Right lobe of liver (tissue), 6 donors: ENCODE results near the gene MIPEP. TPM values are rescaled to one million over a fixed set of nuclear protein-coding genes. Genes with fewer than 3 reads are reported as not detected.
A peak's percentile ranks its signal among the peaks of the same experiment; 100 is the strongest.

Experiments used
- ATAC-seq, 4 donors: fragments of 200-7000 bp; cut with Tn5 transposase; one replicate each; pipeline ENCODE4 v1.9.1; 2020; ENCODE audit warnings: mild to moderate bottlenecking in 4 of 4, moderate library complexity in 4 of 4
- DNase-seq, 3 donors: peaks; one replicate each; pipeline ENCODE4 v3.0.0-alpha.2; 2020
- H3K27ac ChIP-seq, 3 donors: fragments of 200-600 bp; one replicate each; pipeline ENCODE4 v1.8.0; 2022
- H3K27me3 ChIP-seq, 2 donors: fragments of 200-600 bp; one replicate each; pipeline ENCODE4 v1.8.0; 2022
- H3K36me3 ChIP-seq, 4 donors: fragments of 200-600 bp; sonication (generic) in 1 of 4; one replicate each; pipeline versions ENCODE4 v1.5.1 to v1.8.0; 2017 to 2022; ENCODE audit warnings: control low read depth in 1 of 4
- H3K4me1 ChIP-seq, 4 donors: fragments of 200-600 bp; sonication (generic) in 1 of 4; one replicate each; pipeline versions ENCODE4 v1.5.1 to v1.8.0; 2017 to 2022; ENCODE audit warnings: control low read depth in 1 of 4
- H3K4me3 ChIP-seq, 3 donors: fragments of 200-600 bp; one replicate each; pipeline ENCODE4 v1.8.0; 2022
- H3K9me3 ChIP-seq, 4 donors: fragments of 200-600 bp; sonication (generic) in 1 of 4; one replicate each; pipeline versions ENCODE4 v1.5.1 to v1.8.0; 2017 to 2022; ENCODE audit warnings: control low read depth in 1 of 4
- CTCF ChIP-seq, 4 donors: fragments of 200-600 bp in 3 of 4; fragments of 450-650 bp in 1 of 4; IDR thresholded peaks; one replicate each; pipeline versions ENCODE4 v1.5.1 to v1.8.0; 2016 to 2022; ENCODE audit warnings: antibody characterized with exemption in 4 of 4, mild to moderate bottlenecking in 2 of 4
- POLR2A ChIP-seq: fragments of 450-650 bp; IDR thresholded peaks from one replicate; pipeline ENCODE4 v1.6.1; 2017; ENCODE audit warnings: antibody characterized with exemption, mild to moderate bottlenecking
- WGBS: methylation state at CpG from one replicate; pipeline ENCODE4 v1.1.6; 2018; ENCODE audit warnings: low coverage, low lambda C conversion rate; ENCODE audit not compliant: insufficient coverage; ENCODE audit errors: missing lambda C conversion rate; 5-methylcytosine and 5-hydroxymethylcytosine counted together
- intact Hi-C, 2 donors: fragments of 100-400 bp; cut with DNase I; formaldehyde crosslinking; loops; one replicate each; pipeline versions ENCODE4 v1.11.2 to v1.14.1; 2022
- long read RNA-seq: library from polyadenylated mRNA; unstranded; transcript quantifications from one replicate; pipeline ENCODE4 v2.0.0, GENCODE V29; 2019
- total RNA-seq, 6 experiments: library from RNA; depleted of rRNA in 2 of 6; stranded (reverse); fragments of >200 nt in 2 of 6; fragmentation: NEBNext Ultra II Directional in 3 of 6; extraction: Animal tissue kit (Norgen Biotek cat#: 25700) in 3 of 6; gene quantifications; one replicate each; pipeline versions ENCODE4 v1.1.0 to v1.2.4, GENCODE V29; 2016 to 2023
- donor health status: DM: no; HTN: yes; CAD: no.
- donor health status: DM: no; HTN: no; CAD: no.
- donor health status: DM: no; HTN: no; CAD: no.
- donor health status: DM: no; HTN: yes; CAD: no.
- donor health status: DM: no; HTN: yes; CAD: no.

Gene MIPEP
- 10 to 100 TPM in 5 of 6 experiments, 1 to 10 TPM in 1; 8.2 to 15.2 (median 11.8) TPM for total RNA-seq
- long read RNA-seq, partial matches to known transcripts: 1 of 5 reads
- long read RNA-seq, other reads (novel, unspliced or antisense): 1 of 5 reads

GRCh38 chr13:23888658-23889614 is at the start of gene MIPEP:
TSS of gene MIPEP (minus strand) at chr13:23889400. CDS start at chr13:23889320, 80 bp downstream.
- Histone ChIP-seq H3K4me3 (peak within 1 kb of the TSS; percentile 79 to 99 (median 97)), H3K27me3 (no peaks in the 10 kb centered on the region), H3K4me1 (peaks cover 0 to 5% (median 0%) of the 10 kb centered on the region in 4 donors), H3K9me3 (no peaks in the 10 kb centered on the region), H3K36me3 (peaks cover 0 to 6% (median 0%) of the 10 kb centered on the region in 4 donors), H3K27ac (peak within 1 kb of the TSS; percentile 38 to 81 (median 49))
- TF ChIP-seq POLR2A (peak; percentile 52), CTCF (IDR thresholded peaks at IDR 0.05) (peak; percentile 63 to 81 (median 75))
- peak; percentile 97 to 99 (median 98) for ATAC-seq
- 0% methylated on average over 8 of the region's 75 CpGs for WGBS
- DNase-seq: peak; percentile 94 to 95 (median 94)
- intact Hi-C loops: no loop called here

- intact Hi-C loops: no loop called here
- H3K9me3 ChIP-seq: no peaks in the 10 kb centered on the region
- ATAC-seq: no peak
- no peak for DNase-seq
- 80% methylated on average over 2 of the region's 2 CpGs for WGBS
- TF ChIP-seq CTCF (IDR thresholded peaks at IDR 0.05): no peak
- TF ChIP-seq POLR2A: no peak
- H3K27me3 ChIP-seq: peaks cover 0 to 3% of the 10 kb centered on the region in 2 donors
- no peaks in the 10 kb centered on the region for H3K36me3 ChIP-seq
- no peaks in the 10 kb centered on the region for H3K4me1 ChIP-seq
- H3K27ac ChIP-seq: no peak overlapping the region
- no peak overlapping the region for H3K4me3 ChIP-seq
These were observed 45.3 kb upstream of the MIPEP start for GRCh38 chr13:23934520-23934919.

- Histone ChIP-seq H3K27ac (no peak overlapping the region), H3K27me3 (no peaks in the 10 kb centered on the region), H3K4me3 (no peak overlapping the region), H3K4me1 (no peaks in the 10 kb centered on the region), H3K36me3 (no peaks in the 10 kb centered on the region), H3K9me3 (no peaks in the 10 kb centered on the region)
- ATAC-seq (no peak), DNase-seq (no peak)
- no peak for TF ChIP-seq CTCF (IDR thresholded peaks at IDR 0.05)
- TF ChIP-seq POLR2A: no peak
- intact Hi-C loops: no loop called here
- WGBS: 77% methylated on average over 2 of the region's 2 CpGs
These were observed 39.8 kb upstream of the MIPEP start for GRCh38 chr13:23928985-23929384.

GRCh38 chr13:23923031-23923430 is 33.8 kb upstream of the MIPEP start:
- DNase-seq (no peak), ATAC-seq (no peak)
- no peaks in the 10 kb centered on the region for H3K27me3 ChIP-seq
- no peaks in the 10 kb centered on the region for H3K4me1 ChIP-seq
- TF ChIP-seq CTCF (IDR thresholded peaks at IDR 0.05): no peak
- no peak for TF ChIP-seq POLR2A
- H3K4me3 ChIP-seq: no peak overlapping the region
- H3K27ac ChIP-seq: no peak overlapping the region
- H3K9me3 ChIP-seq: no peaks in the 10 kb centered on the region
- H3K36me3 ChIP-seq: no peaks in the 10 kb centered on the region
- intact Hi-C loops: no loop called here
- whole genome bisulfite sequencing: 28% methylated on average over 1 of the region's 1 CpG
